SK-N-SH (cell line): ENCODE measurements around the gene GART. TPM values are rescaled to one million over a fixed set of nuclear protein-coding genes. Genes with fewer than 3 reads are reported as not detected.

Source experiments
- CTCF ChIA-PET: fragments of 300-600, 350-600 bp; formaldehyde crosslinking; extraction: SDS; loops from one replicate; lab custom pipeline; 2021; lab: Yijun Ruan, JAX
- POLR2A ChIA-PET: fragments of 350-600 bp; sonication (Branson Sonifier 250); formaldehyde crosslinking; extraction: SDS; loops from one replicate; lab custom pipeline; 2020; ENCODE audit warnings: antibody characterized with exemption, inconsistent platforms; lab: Yijun Ruan, JAX
- DNase-seq: peaks from one replicate; pipeline ENCODE4 v3.0.0; 2012
- H2AFZ ChIP-seq: fragments of 200-600 bp; sonication (generic); 2 replicates; pipeline ENCODE4 v1.8.1; 2016; ENCODE audit warnings: antibody characterized with exemption, mild to moderate bottlenecking, low read depth
- H3F3A ChIP-seq: fragments of 200-600 bp; sonication (generic); replicated peaks from 2 replicates; pipeline ENCODE3; 2016; ENCODE audit warnings: antibody characterized with exemption, mild to moderate bottlenecking; ENCODE audit not compliant: insufficient read depth
- H3K27ac ChIP-seq, 2 experiments: fragments of 200-500 bp in 1 of 2; fragments of 200-600 bp in 1 of 2; sonication (Bioruptor generic) in 1 of 2; sonication (generic), shearing (Covaris generic) in 1 of 2; 2 replicates each; pipeline versions ENCODE4 v1.5.1 to v1.6.1; 2014 to 2016; ENCODE audit warnings: low read depth in 2 of 2, inconsistent platforms in 1 of 2, low read length in 1 of 2, mild to moderate bottlenecking in 1 of 2, mixed read lengths in 1 of 2
- H3K27me3 ChIP-seq: fragments of 200-600 bp; sonication (generic), shearing (Covaris generic); 2 replicates; pipeline ENCODE4 v1.6.1; 2016; ENCODE audit warnings: mixed run types; ENCODE audit not compliant: insufficient read depth
- H3K36me3 ChIP-seq, 2 experiments: fragments of 200-500 bp in 1 of 2; fragments of 200-600 bp in 1 of 2; sonication (Bioruptor generic) in 1 of 2; sonication (generic) in 1 of 2; replicated peaks in 1 of 2; 2 replicates each; pipeline versions ENCODE3 to v1.5.1; 2014 to 2016; ENCODE audit warnings: low read length in 1 of 2, mild to moderate bottlenecking in 1 of 2; ENCODE audit not compliant: insufficient read depth in 2 of 2, control insufficient read depth in 1 of 2
- H3K4me1 ChIP-seq, 2 experiments: fragments of 200-500 bp in 1 of 2; fragments of 200-600 bp in 1 of 2; sonication (Bioruptor generic) in 1 of 2; sonication (generic), shearing (Covaris generic) in 1 of 2; 2 replicates each; pipeline versions ENCODE4 v1.5.1 to v1.6.1; 2014 to 2016; ENCODE audit warnings: low read depth in 1 of 2, low read length in 1 of 2, mixed run types in 1 of 2; ENCODE audit not compliant: insufficient read depth in 2 of 2, control insufficient read depth in 1 of 2
- H3K4me2 ChIP-seq: fragments of 200-600 bp; sonication (generic), shearing (Covaris generic); 2 replicates; pipeline ENCODE4 v1.6.1; 2017; ENCODE audit warnings: mixed run types
- H3K4me3 ChIP-seq, 2 experiments: fragments of 200-500 bp in 1 of 2; fragments of 200-600 bp in 1 of 2; sonication (Bioruptor generic) in 1 of 2; sonication (generic), shearing (Covaris generic) in 1 of 2; 2 replicates each; pipeline versions ENCODE4 v1.5.1 to v1.8.1; 2014 to 2016; ENCODE audit warnings: low read depth in 2 of 2, inconsistent platforms in 1 of 2, low read length in 1 of 2, mild to moderate bottlenecking in 1 of 2, mixed read lengths in 1 of 2, moderate library complexity in 1 of 2
- H3K79me2 ChIP-seq: fragments of 200-600 bp; sonication (generic); 2 replicates; pipeline ENCODE4 v1.8.1; 2017; ENCODE audit warnings: mild to moderate bottlenecking; ENCODE audit not compliant: insufficient read depth
- H3K9ac ChIP-seq: fragments of 200-600 bp; sonication (generic); 2 replicates; pipeline ENCODE4 v1.6.1; 2017; ENCODE audit warnings: mixed run types
- H3K9me2 ChIP-seq: fragments of 200-600 bp; sonication (generic); 2 replicates; pipeline ENCODE4 v1.6.1; 2017; ENCODE audit warnings: mixed run types
- H3K9me3 ChIP-seq: fragments of 200-600 bp; sonication (generic); 2 replicates; pipeline ENCODE4 v1.6.1; 2017; ENCODE audit warnings: mixed run types, mild to moderate bottlenecking, moderate library complexity
- H4K20me1 ChIP-seq: fragments of 200-600 bp; sonication (generic); 2 replicates; pipeline ENCODE4 v1.6.1; 2017; ENCODE audit warnings: mild to moderate bottlenecking, mixed run types; ENCODE audit not compliant: insufficient read depth
- ELF1 ChIP-seq: IDR thresholded peaks from 2 replicates; pipeline ENCODE4 v1.4.0; 2012
- FOSL2 ChIP-seq: IDR thresholded peaks from 2 replicates; pipeline ENCODE4 v1.4.0; 2012; ENCODE audit warnings: low read depth, mild to moderate bottlenecking, moderate library complexity, borderline replicate concordance
- FOXJ3 ChIP-seq: sonication (generic); formaldehyde crosslinking; IDR thresholded peaks from 2 replicates; pipeline ENCODE4 v1.5.1; 2020; ENCODE audit warnings: mild to moderate bottlenecking, missing genetic modification reagents
- GATA2 ChIP-seq: sonication (generic); formaldehyde crosslinking; IDR thresholded peaks from 2 replicates; pipeline ENCODE4 v1.5.0; 2020; ENCODE audit warnings: mild to moderate bottlenecking, missing genetic modification reagents
- JUND ChIP-seq: IDR thresholded peaks from 2 replicates; pipeline ENCODE4 v1.4.0; 2012
- MEF2A ChIP-seq: IDR thresholded peaks from 2 replicates; pipeline ENCODE4 v1.4.0; 2012; ENCODE audit warnings: low read depth, borderline replicate concordance
- MXI1 ChIP-seq: IDR thresholded peaks from 2 replicates; pipeline ENCODE4 v1.6.1; 2012; ENCODE audit warnings: mild to moderate bottlenecking, low read depth, low read length, improper control_type of control experiment
- NFIC ChIP-seq: IDR thresholded peaks from 2 replicates; pipeline ENCODE4 v1.4.0; 2012; ENCODE audit warnings: borderline replicate concordance
- NRF1 ChIP-seq: IDR thresholded peaks from 2 replicates; pipeline ENCODE4 v1.6.1; 2012; ENCODE audit warnings: low read depth, mild to moderate bottlenecking, low read length
- RAD21 ChIP-seq: IDR thresholded peaks from 2 replicates; pipeline ENCODE4 v1.6.1; 2012; ENCODE audit warnings: mild to moderate bottlenecking, low read length
- RCOR1 ChIP-seq: fragments of 150-350 bp; IDR thresholded peaks from 2 replicates; pipeline ENCODE4 v1.6.1; 2017; ENCODE audit warnings: antibody characterized with exemption, low read length
- RFX5 ChIP-seq: IDR thresholded peaks from 2 replicates; pipeline ENCODE4 v1.6.1; 2012; ENCODE audit warnings: mild to moderate bottlenecking, improper control_type of control experiment, low read length
- RXRA ChIP-seq: IDR thresholded peaks from 2 replicates; pipeline ENCODE4 v1.4.0; 2012; ENCODE audit warnings: low read depth, mild to moderate bottlenecking, borderline replicate concordance
- SIN3A ChIP-seq: IDR thresholded peaks from 2 replicates; pipeline ENCODE4 v1.6.1; 2012; ENCODE audit warnings: low read depth, mild to moderate bottlenecking, low read length, moderate library complexity, borderline replicate concordance
- TAF1 ChIP-seq: IDR thresholded peaks from 2 replicates; pipeline ENCODE4 v1.6.1; 2012; ENCODE audit warnings: low read depth, mild to moderate bottlenecking, low read length, moderate library complexity, borderline replicate concordance
- TCF12 ChIP-seq: IDR thresholded peaks from 2 replicates; pipeline ENCODE4 v1.4.0; 2012
- TEAD4 ChIP-seq: IDR thresholded peaks from 2 replicates; pipeline ENCODE4 v1.4.0; 2012; ENCODE audit warnings: mild to moderate bottlenecking, borderline replicate concordance; ENCODE audit not compliant: insufficient read depth
- YY1 ChIP-seq: IDR thresholded peaks from 2 replicates; pipeline ENCODE4 v1.4.0; 2012; ENCODE audit warnings: low read depth, mild to moderate bottlenecking
- WGBS: methylation state at CpG from one replicate; pipeline ENCODE4 v1.1.6; 2017; ENCODE audit warnings: low lambda C conversion rate; 5-methylcytosine and 5-hydroxymethylcytosine counted together
- polyA plus RNA-seq, 3 experiments: library from polyadenylated mRNA; depleted of rRNA; stranded (reverse); fragments of >200 nt; gene quantifications; 2 replicates each; pipeline ENCODE4 v1.2.3, GENCODE V29; 2012
- TF ChIP-seq, protein P1 (sequence below): IDR thresholded peaks from 2 replicates; pipeline ENCODE4 v1.4.0; 2012; ENCODE audit warnings: low read depth
- TF ChIP-seq, protein P2 (sequence below): fragments of 150-350 bp; IDR thresholded peaks from 2 replicates; pipeline ENCODE4 v1.6.1; 2017; ENCODE audit warnings: antibody characterized with exemption, low read length, low read depth, borderline replicate concordance
- TF ChIP-seq, protein P3 (sequence below): IDR thresholded peaks from 2 replicates; pipeline ENCODE4 v1.4.0; 2012; ENCODE audit warnings: low read depth, borderline replicate concordance

Gene GART
- polyA plus RNA-seq, 1 of the 3 experiments (the other 2 are of a cell fraction), result 17.3 TPM

DNA sequence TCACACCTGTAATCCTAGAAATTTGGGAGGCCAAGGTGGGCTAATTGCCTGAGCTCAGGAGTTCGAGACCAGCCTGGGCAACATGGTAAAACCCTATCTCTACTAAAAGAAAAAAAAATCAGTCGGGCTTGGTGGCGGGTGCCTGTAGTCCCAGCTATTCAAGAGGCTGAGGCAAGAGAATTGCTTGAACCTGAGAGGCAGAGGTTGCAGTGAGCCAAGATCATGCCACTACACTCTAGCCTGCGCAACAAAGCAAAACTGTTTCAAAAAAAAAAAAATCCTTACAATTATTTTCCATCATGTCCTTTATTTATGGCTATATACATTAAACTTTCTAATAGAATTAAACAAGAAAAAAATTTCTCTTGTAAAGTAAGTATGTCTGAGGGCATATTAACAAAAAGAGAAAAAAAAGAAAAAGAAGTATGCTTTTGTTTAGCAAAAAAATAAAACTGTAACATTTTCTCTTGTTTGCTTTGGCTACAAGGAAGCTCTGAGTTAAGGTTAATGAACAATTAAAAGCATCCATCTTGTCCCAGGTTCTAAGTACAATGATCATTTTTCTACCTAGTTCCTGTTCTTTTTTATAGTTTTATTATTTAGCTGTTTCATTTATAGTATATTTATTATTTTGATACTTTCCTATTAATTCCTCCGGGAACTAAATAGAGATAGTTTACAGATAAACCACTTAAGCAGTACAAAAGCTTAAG is 80.2 kb downstream of the GART start:
- CTCF ChIA-PET, result interaction anchor here (0.6 to 2.9 kb wide), 3 partner anchors 18 to 265 kb away, joined by 3 to 8 read pairs (median 6); no protein-coding TSS in a partner anchor

DNA sequence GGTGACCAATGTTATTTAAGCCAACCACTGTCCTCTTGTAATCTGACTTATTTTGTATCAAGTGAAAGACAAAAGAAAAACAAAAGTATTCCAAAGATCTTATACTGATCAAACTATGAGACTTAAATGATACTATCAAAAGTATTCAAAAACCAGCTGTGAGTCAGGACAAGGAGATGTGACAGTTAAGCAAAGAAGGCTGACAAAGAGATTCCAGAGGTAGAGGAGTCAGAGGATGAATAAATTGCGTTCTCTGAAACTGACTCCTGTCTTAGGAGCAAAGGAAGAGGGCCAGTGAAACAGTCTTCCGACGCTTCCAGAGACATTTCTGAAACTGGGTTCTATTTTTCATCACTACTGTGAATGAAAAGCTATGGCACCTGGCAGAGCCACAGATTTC is 83.1 kb downstream of the GART start:
- Histone ChIP-seq H3K4me3 (no peak overlapping the region), H3K79me2 (no peaks in the 10 kb centered on the region), H3K4me2 (no peak overlapping the region), H4K20me1 (no peaks in the 10 kb centered on the region), H3K9ac (peak overlapping the region; percentile 9; the same call in 1 of the 2 replicates), H3K4me1 (0 out of 4 replicates have a peak, but pooled peaks cover 0 to 6% of the 10 kb centered on the region in 2 experiments), H3K36me3 (peaks cover 0 to 20% of the 10 kb centered on the region in 2 experiments), H2AFZ (no peak overlapping the region), H3K27me3 (no peaks in the 10 kb centered on the region)
- CTCF ChIA-PET, result interaction anchor here (0.9 to 2.0 kb wide), 3 partner anchors 14 to 262 kb away, joined by 4 to 6 read pairs (median 4); no protein-coding TSS in a partner anchor
- TF ChIP-seq JUND (no peak), FOSL2 (no peak), GATA2 (CRISPR knock-in tag) (no peak), TAF1 (no peak), TCF12 (no peak), RXRA (no peak), RAD21 (no peak), RFX5 (no peak), YY1 (no peak), ELF1 (no peak), TEAD4 (no peak), FOXJ3 (CRISPR knock-in tag) (no peak)
- TF ChIP-seq, protein P1, sequence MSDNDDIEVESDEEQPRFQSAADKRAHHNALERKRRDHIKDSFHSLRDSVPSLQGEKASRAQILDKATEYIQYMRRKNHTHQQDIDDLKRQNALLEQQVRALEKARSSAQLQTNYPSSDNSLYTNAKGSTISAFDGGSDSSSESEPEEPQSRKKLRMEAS, result no peak
- TF ChIP-seq, protein P2, sequence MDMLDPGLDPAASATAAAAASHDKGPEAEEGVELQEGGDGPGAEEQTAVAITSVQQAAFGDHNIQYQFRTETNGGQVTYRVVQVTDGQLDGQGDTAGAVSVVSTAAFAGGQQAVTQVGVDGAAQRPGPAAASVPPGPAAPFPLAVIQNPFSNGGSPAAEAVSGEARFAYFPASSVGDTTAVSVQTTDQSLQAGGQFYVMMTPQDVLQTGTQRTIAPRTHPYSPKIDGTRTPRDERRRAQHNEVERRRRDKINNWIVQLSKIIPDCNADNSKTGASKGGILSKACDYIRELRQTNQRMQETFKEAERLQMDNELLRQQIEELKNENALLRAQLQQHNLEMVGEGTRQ, result no peak
- TF ChIP-seq, all 33 proteins: peak for 0
- Histone ChIP-seq H3K27ac (peak overlapping the region in 1 of 2 experiments; percentile 4; a peak in 1 of 4 replicates), H3K9me3 (no peaks in the 10 kb centered on the region), H3K9me2 (no peaks in the 10 kb centered on the region), H3F3A (peaks cover 6% of the 10 kb centered on the region)
- POLR2A ChIA-PET, result no interaction called here
- no peak for DNase-seq
- 92% methylated on average over 3 of the region's 3 CpGs for WGBS

More for the DNA sequence above, 80.2 kb downstream of the GART start:
- 0 out of 4 replicates have a peak, but pooled peaks cover 0 to 6% of the 10 kb centered on the region in 2 experiments for H3K4me1 ChIP-seq
- no peak overlapping the region for H3K4me2 ChIP-seq
- 94% methylated on average over 5 of the region's 5 CpGs for WGBS
- no peak overlapping the region for H3K27ac ChIP-seq
- no peaks in the 10 kb centered on the region for H3K79me2 ChIP-seq
- no peak for DNase-seq
- H3K27me3 ChIP-seq, result no peaks in the 10 kb centered on the region
- H3K36me3 ChIP-seq, result peaks cover 0 to 10% of the 10 kb centered on the region in 2 experiments
- H3K9me2 ChIP-seq, result no peaks in the 10 kb centered on the region
- H3F3A ChIP-seq, result peaks cover 6% of the 10 kb centered on the region
- POLR2A ChIA-PET, result no interaction called here
- no peaks in the 10 kb centered on the region for H3K9me3 ChIP-seq
- H3K4me3 ChIP-seq, result no peak overlapping the region
- H4K20me1 ChIP-seq, result no peaks in the 10 kb centered on the region
- TF ChIP-seq NFIC (no peak), GATA2 (CRISPR knock-in tag) (no peak), MXI1 (no peak), SIN3A (no peak), RXRA (no peak), MEF2A (no peak), TAF1 (no peak), RCOR1 (no peak), NRF1 (no peak), FOXJ3 (CRISPR knock-in tag) (no peak)
- TF ChIP-seq, protein P3, sequence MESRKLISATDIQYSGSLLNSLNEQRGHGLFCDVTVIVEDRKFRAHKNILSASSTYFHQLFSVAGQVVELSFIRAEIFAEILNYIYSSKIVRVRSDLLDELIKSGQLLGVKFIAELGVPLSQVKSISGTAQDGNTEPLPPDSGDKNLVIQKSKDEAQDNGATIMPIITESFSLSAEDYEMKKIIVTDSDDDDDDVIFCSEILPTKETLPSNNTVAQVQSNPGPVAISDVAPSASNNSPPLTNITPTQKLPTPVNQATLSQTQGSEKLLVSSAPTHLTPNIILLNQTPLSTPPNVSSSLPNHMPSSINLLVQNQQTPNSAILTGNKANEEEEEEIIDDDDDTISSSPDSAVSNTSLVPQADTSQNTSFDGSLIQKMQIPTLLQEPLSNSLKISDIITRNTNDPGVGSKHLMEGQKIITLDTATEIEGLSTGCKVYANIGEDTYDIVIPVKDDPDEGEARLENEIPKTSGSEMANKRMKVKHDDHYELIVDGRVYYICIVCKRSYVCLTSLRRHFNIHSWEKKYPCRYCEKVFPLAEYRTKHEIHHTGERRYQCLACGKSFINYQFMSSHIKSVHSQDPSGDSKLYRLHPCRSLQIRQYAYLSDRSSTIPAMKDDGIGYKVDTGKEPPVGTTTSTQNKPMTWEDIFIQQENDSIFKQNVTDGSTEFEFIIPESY, result no peak
- no peak overlapping the region for H3K9ac ChIP-seq
- no peak overlapping the region for H2AFZ ChIP-seq
